BE2C (cell line): ENCODE data around the gene ADAM8.

Source experiments
- DNase-seq: peaks from one replicate; pipeline ENCODE4 v3.0.0-alpha.2; 2020
- H3K27me3 ChIP-seq: fragments of 250-450 bp; sonication (Bioruptor Pico); 2 replicates; pipeline ENCODE4 v1.5.1; 2020; ENCODE audit warnings: mild to moderate bottlenecking
- H3K36me3 ChIP-seq: fragments of 250-450 bp; sonication (Bioruptor Pico); 2 replicates; pipeline ENCODE4 v1.5.1; 2020; ENCODE audit warnings: mild to moderate bottlenecking
- H3K4me1 ChIP-seq: fragments of 250-450 bp; sonication (Bioruptor Pico); 2 replicates; pipeline ENCODE4 v1.5.1; 2020
- H3K4me3 ChIP-seq: 2 replicates; pipeline ENCODE4 v1.5.1; 2011; ENCODE audit warnings: low read depth, low read length
- H3K9me3 ChIP-seq: fragments of 250-450 bp; sonication (Bioruptor Pico); 2 replicates; pipeline ENCODE4 v1.5.1; 2020
- TF ChIP-seq, protein P1 (sequence below): IDR thresholded peaks from 2 replicates; pipeline ENCODE4 v1.5.1; 2012; ENCODE audit warnings: mild to moderate bottlenecking, low read depth, low read length

The ADAM8 gene

GRCh38 chr10:133242611-133243356 lies 33.9 kb downstream of the ADAM8 start:
- Histone ChIP-seq H3K36me3 (no peaks in the 10 kb centered on the region), H3K4me1 (no peaks in the 10 kb centered on the region), H3K4me3 (no peak overlapping the region), H3K27me3 (peaks cover 23% of the 10 kb centered on the region), H3K9me3 (no peaks in the 10 kb centered on the region)
- DNase-seq = no peak
- TF ChIP-seq, protein P1, sequence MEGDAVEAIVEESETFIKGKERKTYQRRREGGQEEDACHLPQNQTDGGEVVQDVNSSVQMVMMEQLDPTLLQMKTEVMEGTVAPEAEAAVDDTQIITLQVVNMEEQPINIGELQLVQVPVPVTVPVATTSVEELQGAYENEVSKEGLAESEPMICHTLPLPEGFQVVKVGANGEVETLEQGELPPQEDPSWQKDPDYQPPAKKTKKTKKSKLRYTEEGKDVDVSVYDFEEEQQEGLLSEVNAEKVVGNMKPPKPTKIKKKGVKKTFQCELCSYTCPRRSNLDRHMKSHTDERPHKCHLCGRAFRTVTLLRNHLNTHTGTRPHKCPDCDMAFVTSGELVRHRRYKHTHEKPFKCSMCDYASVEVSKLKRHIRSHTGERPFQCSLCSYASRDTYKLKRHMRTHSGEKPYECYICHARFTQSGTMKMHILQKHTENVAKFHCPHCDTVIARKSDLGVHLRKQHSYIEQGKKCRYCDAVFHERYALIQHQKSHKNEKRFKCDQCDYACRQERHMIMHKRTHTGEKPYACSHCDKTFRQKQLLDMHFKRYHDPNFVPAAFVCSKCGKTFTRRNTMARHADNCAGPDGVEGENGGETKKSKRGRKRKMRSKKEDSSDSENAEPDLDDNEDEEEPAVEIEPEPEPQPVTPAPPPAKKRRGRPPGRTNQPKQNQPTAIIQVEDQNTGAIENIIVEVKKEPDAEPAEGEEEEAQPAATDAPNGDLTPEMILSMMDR = no peak

DNA sequence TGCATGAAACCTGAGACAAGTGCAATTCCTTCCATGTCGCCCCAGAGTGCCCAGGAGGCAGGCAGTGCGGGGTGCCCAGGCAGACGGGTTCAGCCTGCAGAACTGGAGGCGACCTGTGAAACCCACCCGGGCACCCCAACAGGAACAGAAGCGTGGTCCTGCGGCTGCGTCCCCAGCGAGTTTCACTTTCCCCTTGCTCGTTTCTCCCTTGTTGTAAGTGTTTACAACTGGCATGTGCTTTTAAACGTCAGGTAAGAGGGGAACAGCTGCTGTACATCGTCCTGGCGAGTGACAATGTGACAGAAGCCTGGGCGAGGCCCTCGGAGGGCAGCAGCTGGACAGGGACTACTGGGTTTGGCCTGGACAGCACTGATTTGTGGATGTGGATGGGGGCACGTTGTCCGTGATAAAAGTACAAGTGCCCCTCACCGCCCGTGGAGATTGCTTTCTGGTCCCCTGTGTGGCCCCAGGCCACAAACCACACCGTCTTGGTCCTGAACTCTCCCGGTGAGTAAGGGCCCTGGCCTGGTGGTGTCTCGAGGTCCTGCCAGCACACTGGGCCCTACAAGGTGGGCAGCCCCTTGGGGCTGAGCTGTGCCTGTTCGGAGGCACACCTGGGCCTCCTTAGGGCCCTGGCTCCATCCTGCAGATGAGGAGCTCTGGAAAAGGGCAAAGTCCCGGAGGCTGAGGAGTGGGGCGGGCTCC lies 35.0 kb downstream of the ADAM8 start:
- peaks cover 34% of the 10 kb centered on the region for H3K27me3 ChIP-seq
- no peak overlapping the region for H3K4me3 ChIP-seq
- H3K4me1 ChIP-seq = no peaks in the 10 kb centered on the region
- DNase-seq = no peak
- TF ChIP-seq, protein P1 = no peak
- H3K36me3 ChIP-seq = no peaks in the 10 kb centered on the region
- H3K9me3 ChIP-seq = no peaks in the 10 kb centered on the region

- Histone ChIP-seq H3K27me3 (peaks cover 48% of the 10 kb centered on the region), H3K9me3 (no peaks in the 10 kb centered on the region), H3K36me3 (no peaks in the 10 kb centered on the region), H3K4me3 (no peak overlapping the region), H3K4me1 (no peaks in the 10 kb centered on the region)
- no peak for DNase-seq
- TF ChIP-seq, protein P1 = no peak
These were observed 36.7 kb downstream of the ADAM8 start for GRCh38 chr10:133239990-133240389.

DNA sequence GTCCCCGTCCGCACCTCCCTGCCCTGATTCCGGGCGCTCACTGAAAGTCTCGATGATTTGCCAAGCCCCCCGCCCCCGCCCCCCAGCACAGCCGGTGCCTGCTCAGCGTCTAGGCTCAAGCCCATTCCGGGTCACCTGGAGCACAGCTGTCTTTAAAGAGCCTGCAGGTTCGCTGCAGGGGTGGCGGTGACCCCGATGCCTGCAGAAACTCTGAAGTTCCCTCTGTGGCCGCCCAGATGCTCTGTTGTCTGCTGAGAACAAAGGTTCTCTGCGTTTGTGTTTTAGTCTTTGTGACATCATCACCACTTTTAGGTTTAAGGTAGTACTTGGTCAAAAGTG lies 38.2 kb downstream of the ADAM8 start:
- peaks cover 54% of the 10 kb centered on the region for H3K27me3 ChIP-seq
- H3K9me3 ChIP-seq = no peaks in the 10 kb centered on the region
- no peak overlapping the region for H3K4me3 ChIP-seq
- H3K4me1 ChIP-seq = no peaks in the 10 kb centered on the region
- TF ChIP-seq, protein P1 = no peak
- no peak for DNase-seq
- no peaks in the 10 kb centered on the region for H3K36me3 ChIP-seq

DNA sequence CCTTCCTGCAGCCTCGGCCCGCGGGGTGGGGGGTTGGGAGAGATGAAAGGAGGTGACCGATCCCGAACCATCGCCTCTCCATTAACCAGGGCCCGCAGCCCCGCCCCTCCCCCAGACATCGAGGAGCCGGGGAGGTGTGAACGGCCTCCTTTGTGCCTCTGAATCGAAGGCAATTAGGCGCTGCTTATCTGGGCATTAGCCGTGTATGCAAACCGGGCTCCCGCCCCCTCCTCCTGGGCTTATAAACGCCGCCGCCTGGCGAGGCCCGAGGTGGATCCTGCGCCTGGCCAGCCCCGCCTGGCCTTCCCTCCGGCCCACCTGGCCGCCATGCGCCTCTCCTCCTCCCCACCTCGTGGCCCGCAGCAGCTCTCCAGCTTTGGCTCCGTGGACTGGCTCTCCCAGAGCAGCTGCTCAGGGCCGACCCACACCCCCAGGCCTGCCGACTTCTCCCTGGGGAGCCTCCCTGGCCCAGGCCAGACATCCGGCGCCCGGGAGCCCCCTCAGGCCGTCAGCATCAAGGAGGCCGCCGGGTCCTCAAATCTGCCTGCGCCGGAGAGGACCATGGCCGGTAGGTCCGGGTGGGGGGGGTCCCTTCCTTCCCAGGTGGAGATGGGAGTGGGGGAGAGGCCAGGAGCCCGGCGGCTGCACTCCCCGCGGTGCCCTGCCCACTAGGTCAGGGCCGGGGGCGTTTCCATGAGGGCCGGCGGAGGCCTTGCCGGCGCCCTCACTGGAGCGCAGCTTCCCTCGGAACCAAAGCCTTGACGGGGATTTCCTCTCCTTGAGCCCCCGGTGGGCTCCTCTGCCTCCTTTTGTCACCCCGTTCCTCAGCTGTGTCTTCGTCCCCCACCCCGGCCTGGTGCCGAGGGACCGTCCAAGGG lies 38.8 kb downstream of the ADAM8 start, which contains the start of gene VENTX:
Gene VENTX, plus strand, starts transcription at position 268 of the 878 bp plus-strand sequence. Its CDS starts 60 bp downstream, at position 328.
- H3K36me3 ChIP-seq = no peaks in the 10 kb centered on the region
- DNase-seq = peak; percentile 58
- H3K4me1 ChIP-seq = no peaks in the 10 kb centered on the region
- H3K27me3 ChIP-seq = peaks cover 55% of the 10 kb centered on the region
- H3K9me3 ChIP-seq = no peaks in the 10 kb centered on the region
- TF ChIP-seq, protein P1 = no peak
- no peak within 1 kb of the TSS for H3K4me3 ChIP-seq
